Keratinocyte (primary cell): ENCODE results near the gene ENTPD2. TPM values are rescaled to one million over a fixed set of nuclear protein-coding genes. Genes with fewer than 3 reads are reported as not detected.

ENCODE experiments used
- DNase-seq: peaks from one replicate; pipeline ENCODE4 v3.0.0-alpha.2; 2011; ENCODE audit warnings: low read depth, missing footprints, low spot score
- FAIRE-seq: peaks from 2 replicates; lab custom pipeline; 2011; peaks lifted over from hg19 to GRCh38; lab: Jason Lieb, UNC
- H2AFZ ChIP-seq: 2 replicates; pipeline ENCODE4 v1.6.0; 2012; ENCODE audit warnings: low read length, control low read depth, inconsistent platforms; ENCODE audit not compliant: control insufficient read depth
- H3K27ac ChIP-seq: 2 replicates; pipeline ENCODE4 v1.5.1; 2011; ENCODE audit warnings: low read length; ENCODE audit not compliant: control insufficient read depth, insufficient read depth
- H3K27me3 ChIP-seq: 3 replicates; pipeline ENCODE4 v1.6.0; 2011; ENCODE audit warnings: low read length; ENCODE audit not compliant: control insufficient read depth, insufficient read depth; ENCODE audit errors: extremely low read depth
- H3K36me3 ChIP-seq, 2 experiments: 2 replicates in 1 of 2; 3 replicates in 1 of 2; pipeline ENCODE4 v1.5.1; 2011; ENCODE audit warnings: low read length in 2 of 2, mild to moderate bottlenecking in 1 of 2; ENCODE audit not compliant: control insufficient read depth in 2 of 2, insufficient read depth in 2 of 2; ENCODE audit errors: extremely low read depth in 1 of 2
- H3K4me1 ChIP-seq: 3 replicates; pipeline ENCODE4 v1.5.1; 2011; ENCODE audit warnings: low read length; ENCODE audit not compliant: control insufficient read depth, insufficient read depth; ENCODE audit errors: extremely low read depth
- H3K4me2 ChIP-seq: 3 replicates; pipeline ENCODE4 v1.6.0; 2011; ENCODE audit warnings: low read depth, low read length; ENCODE audit not compliant: control insufficient read depth, insufficient read depth; ENCODE audit errors: extremely low read depth
- H3K4me3 ChIP-seq, 3 experiments: fragments of 200-600 bp in 1 of 3; sonication (generic) in 1 of 3; 2 replicates in 2 of 3; 3 replicates in 1 of 3; pipeline ENCODE4 v1.5.1; 2011 to 2016; ENCODE audit warnings: low read length in 3 of 3, mild to moderate bottlenecking in 3 of 3, control low read depth in 2 of 3, inconsistent platforms in 1 of 3, low read depth in 1 of 3, mixed read lengths in 1 of 3, mixed run types in 1 of 3, moderate library complexity in 1 of 3; ENCODE audit not compliant: control insufficient read depth in 2 of 3, insufficient read depth in 2 of 3; ENCODE audit errors: extremely low read depth in 1 of 3
- H3K79me2 ChIP-seq: 2 replicates; pipeline ENCODE4 v1.6.0; 2012; ENCODE audit warnings: low read length; ENCODE audit not compliant: control insufficient read depth, insufficient read depth
- H3K9ac ChIP-seq: 3 replicates; pipeline ENCODE4 v1.6.0; 2011; ENCODE audit warnings: low read length; ENCODE audit not compliant: control insufficient read depth, insufficient read depth; ENCODE audit errors: extremely low read depth
- H3K9me1 ChIP-seq: 3 replicates; pipeline ENCODE4 v1.6.0; 2011; ENCODE audit warnings: low read length; ENCODE audit not compliant: control insufficient read depth, insufficient read depth; ENCODE audit errors: extremely low read depth
- H3K9me3 ChIP-seq: 2 replicates; pipeline ENCODE4 v1.5.1; 2012; ENCODE audit warnings: low read depth, low read length; ENCODE audit not compliant: control insufficient read depth
- H4K20me1 ChIP-seq: 3 replicates; pipeline ENCODE4 v1.6.0; 2011; ENCODE audit warnings: low read length; ENCODE audit not compliant: control insufficient read depth, insufficient read depth; ENCODE audit errors: extremely low read depth
- CTCF ChIP-seq, 3 experiments: IDR thresholded peaks in 1 of 3; conservative IDR thresholded peaks in 1 of 3; optimal IDR thresholded peaks in 1 of 3; 2 replicates in 2 of 3; 3 replicates in 1 of 3; pipeline versions ENCODE3 to v1.5.1; 2011; ENCODE audit warnings: low read length in 3 of 3, mild to moderate bottlenecking in 3 of 3, moderate library complexity in 2 of 3, control low read depth in 1 of 3, inconsistent platforms in 1 of 3; ENCODE audit not compliant: insufficient read depth in 2 of 3; ENCODE audit errors: extremely low read depth in 1 of 3
- EZH2 ChIP-seq: IDR thresholded peaks from one replicate; pipeline ENCODE4 v1.6.1; 2012; ENCODE audit warnings: inconsistent platforms, mild to moderate bottlenecking, low read length, moderate library complexity
- dilution Hi-C: fragments of 300-500 bp; cut with MboI; formaldehyde crosslinking; loops from one replicate; pipeline ENCODE4 v1.7.0; 2020; ENCODE audit warnings: low sequenced_read_pairs; ENCODE audit not compliant: extremely low pct_ligation_motif_present
- polyA plus RNA-seq, 5 experiments: library from polyadenylated mRNA; depleted of rRNA in 3 of 5; stranded (reverse) in 3 of 5; stranded (forward) in 1 of 5; unstranded in 1 of 5; fragments of >200 nt; gene quantifications; 1 replicate in 1 of 5; 2 replicates in 3 of 5; 3 replicates in 1 of 5; pipeline versions ENCODE4 v1.2.1 to v1.2.3, GENCODE V29; 2011 to 2012; ENCODE audit warnings: missing spikeins in 2 of 5, low read depth in 1 of 5, low replicate concordance in 1 of 5

The ENTPD2 gene
- polyA plus RNA-seq, 1 donor (not counting 4 experiments of a cell fraction or from before 2014, with no cell fraction given): 0.52 TPM

DNA sequence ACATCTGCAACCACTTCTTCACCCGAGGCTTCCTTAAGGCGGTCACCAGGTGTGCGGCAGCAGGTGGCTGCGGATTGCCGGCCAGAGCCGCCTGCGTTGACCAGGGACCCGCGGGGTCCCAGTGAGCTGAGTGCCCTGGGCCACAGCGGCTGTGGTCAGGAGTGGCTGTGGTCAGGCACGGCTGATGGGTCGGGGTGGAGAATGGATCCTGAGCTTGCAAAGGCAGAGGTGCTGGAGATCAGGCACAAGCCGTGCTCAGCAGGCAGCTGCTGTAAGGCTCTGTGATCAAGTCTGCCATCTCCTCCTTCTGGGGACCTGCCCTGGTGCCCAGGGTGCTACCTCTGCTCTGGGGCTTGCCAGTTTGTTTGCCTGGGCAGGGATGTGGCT, 25.5 kb upstream of the ENTPD2 start:
- Histone ChIP-seq H3K27ac (no peak overlapping the region), H3K4me3 (no peak overlapping the region), H3K36me3 (peaks cover 3 to 7% of the 10 kb centered on the region in 2 experiments), H4K20me1 (no peaks in the 10 kb centered on the region), H3K27me3 (no peaks in the 10 kb centered on the region), H3K9me3 (no peaks in the 10 kb centered on the region), H3K4me2 (no peak overlapping the region), H3K9me1 (peaks cover 2% of the 10 kb centered on the region), H2AFZ (no peak overlapping the region), H3K4me1 (peaks cover 30% of the 10 kb centered on the region), H3K79me2 (no peaks in the 10 kb centered on the region), H3K9ac (no peak overlapping the region)
- dilution Hi-C loops: no loop called here
- TF ChIP-seq EZH2 (no peak), CTCF (optimal IDR thresholded peaks at IDR 0.05 in 1 of 3, IDR thresholded peaks at IDR 0.05 in 1 of 3, conservative IDR thresholded peaks at IDR 0.05 in 1 of 3; ENCODE audit: extremely low read depth in 1 of 3, insufficient read depth in 2 of 3, low read length in 3 of 3) (no peak)
- FAIRE-seq (no peak), DNase-seq (no peak)

DNA sequence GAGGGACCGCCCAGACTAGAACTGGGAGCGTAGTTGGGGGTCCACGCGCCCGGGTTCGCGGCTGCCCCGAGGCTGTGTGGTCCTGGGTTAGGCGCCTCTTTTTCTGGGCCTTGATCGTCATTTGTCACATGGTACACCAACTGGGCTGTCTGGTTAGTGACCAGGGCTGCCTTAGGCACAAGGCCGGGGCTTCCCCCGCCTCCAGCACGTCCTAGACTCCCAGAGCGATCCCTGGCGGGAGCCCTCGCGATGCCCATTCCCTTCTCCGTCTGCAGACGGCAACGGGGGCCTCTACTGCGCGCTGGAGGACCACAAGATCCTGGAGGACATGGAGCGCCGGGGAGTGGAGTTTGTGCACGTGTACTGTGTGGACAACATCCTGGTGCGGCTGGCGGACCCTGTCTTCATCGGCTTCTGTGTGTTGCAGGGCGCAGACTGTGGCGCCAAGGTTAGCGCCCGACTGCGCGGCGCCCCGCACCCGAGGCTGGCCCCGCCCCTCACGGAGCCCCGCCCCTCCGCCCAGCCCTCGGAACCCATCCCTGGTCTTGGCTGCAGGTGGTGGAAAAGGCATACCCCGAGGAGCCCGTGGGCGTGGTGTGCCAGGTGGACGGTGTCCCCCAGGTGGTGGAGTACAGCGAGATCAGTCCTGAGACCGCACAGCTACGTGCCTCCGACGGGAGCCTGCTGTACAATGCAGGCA, 25.0 kb upstream of the ENTPD2 start:
- H3K4me1 ChIP-seq: peaks cover 24% of the 10 kb centered on the region
- H3K36me3 ChIP-seq: peaks cover 3 to 7% of the 10 kb centered on the region in 2 experiments
- DNase-seq (no peak), FAIRE-seq (no peak)
- no peak overlapping the region for H3K9ac ChIP-seq
- no peak for TF ChIP-seq CTCF (optimal IDR thresholded peaks at IDR 0.05 in 1 of 3, IDR thresholded peaks at IDR 0.05 in 1 of 3, conservative IDR thresholded peaks at IDR 0.05 in 1 of 3; ENCODE audit: extremely low read depth in 1 of 3, insufficient read depth in 2 of 3, low read length in 3 of 3)
- peak; percentile 12 for TF ChIP-seq EZH2
- H3K4me3 ChIP-seq: peak overlapping the region in 2 of 3 experiments; percentile 50 to 57
- no peak overlapping the region for H3K27ac ChIP-seq
- H3K9me1 ChIP-seq: peaks cover 2% of the 10 kb centered on the region
- H3K79me2 ChIP-seq: no peaks in the 10 kb centered on the region
- H4K20me1 ChIP-seq: no peaks in the 10 kb centered on the region
- no peaks in the 10 kb centered on the region for H3K27me3 ChIP-seq
- peak overlapping the region; percentile 82 for H3K4me2 ChIP-seq
- H2AFZ ChIP-seq: no peak overlapping the region
- dilution Hi-C loops: no loop called here
- no peaks in the 10 kb centered on the region for H3K9me3 ChIP-seq
